ENCODE results near the gene ALDH1L2.
"Not testable (repeated sequence)": the region's sequence is repeated elsewhere in the genome, so short reads cannot be mapped to it uniquely, and the experiment has no call there.

The ALDH1L2 gene

DNA sequence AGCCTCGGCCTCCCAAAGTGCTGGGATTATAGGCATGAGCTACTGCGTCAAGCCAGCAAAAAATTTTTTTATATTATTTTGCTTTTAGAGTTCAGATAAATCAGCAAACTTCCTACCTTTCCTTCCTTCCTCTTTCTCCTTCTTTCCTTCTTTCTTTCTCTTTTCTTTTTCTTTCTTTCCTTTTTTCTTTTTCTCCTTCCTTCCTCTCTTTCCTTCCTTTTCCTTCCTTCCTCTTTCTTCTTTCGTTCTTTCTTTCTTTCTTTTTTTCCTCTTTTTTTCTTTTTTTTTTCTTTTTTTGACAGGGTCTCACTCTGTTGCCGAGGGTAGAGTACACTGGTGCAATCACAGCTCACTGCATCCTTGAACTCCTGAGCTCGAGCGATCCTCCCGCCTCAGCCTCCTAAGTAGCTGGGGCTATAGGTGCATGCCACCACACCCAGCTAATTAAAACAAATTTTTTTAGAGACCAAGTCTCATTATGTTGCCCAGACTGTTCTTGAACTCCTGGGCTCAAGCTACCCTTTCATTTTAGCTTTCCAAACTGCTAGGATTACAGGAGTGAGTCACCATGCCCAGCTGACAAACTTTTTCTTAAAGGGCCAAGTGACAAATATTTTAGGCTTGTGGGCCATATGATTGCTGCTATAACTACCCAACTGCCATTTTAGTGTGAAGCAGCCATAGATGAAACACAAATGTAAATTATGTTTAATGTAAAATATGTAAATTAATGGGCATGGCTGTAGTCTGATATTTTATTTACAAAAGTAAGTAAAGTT lies 16.1 kb upstream of the ALDH1L2 start:
- TF ChIP-seq, protein P1, sequence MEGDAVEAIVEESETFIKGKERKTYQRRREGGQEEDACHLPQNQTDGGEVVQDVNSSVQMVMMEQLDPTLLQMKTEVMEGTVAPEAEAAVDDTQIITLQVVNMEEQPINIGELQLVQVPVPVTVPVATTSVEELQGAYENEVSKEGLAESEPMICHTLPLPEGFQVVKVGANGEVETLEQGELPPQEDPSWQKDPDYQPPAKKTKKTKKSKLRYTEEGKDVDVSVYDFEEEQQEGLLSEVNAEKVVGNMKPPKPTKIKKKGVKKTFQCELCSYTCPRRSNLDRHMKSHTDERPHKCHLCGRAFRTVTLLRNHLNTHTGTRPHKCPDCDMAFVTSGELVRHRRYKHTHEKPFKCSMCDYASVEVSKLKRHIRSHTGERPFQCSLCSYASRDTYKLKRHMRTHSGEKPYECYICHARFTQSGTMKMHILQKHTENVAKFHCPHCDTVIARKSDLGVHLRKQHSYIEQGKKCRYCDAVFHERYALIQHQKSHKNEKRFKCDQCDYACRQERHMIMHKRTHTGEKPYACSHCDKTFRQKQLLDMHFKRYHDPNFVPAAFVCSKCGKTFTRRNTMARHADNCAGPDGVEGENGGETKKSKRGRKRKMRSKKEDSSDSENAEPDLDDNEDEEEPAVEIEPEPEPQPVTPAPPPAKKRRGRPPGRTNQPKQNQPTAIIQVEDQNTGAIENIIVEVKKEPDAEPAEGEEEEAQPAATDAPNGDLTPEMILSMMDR (IDR thresholded peaks at IDR 0.05; ENCODE audit: insufficient read depth, missing control alignments), result no peak
- FAIRE-seq, result no peak
- no peak for DNase-seq (ENCODE audit: insufficient read length, low spot score)

DNA sequence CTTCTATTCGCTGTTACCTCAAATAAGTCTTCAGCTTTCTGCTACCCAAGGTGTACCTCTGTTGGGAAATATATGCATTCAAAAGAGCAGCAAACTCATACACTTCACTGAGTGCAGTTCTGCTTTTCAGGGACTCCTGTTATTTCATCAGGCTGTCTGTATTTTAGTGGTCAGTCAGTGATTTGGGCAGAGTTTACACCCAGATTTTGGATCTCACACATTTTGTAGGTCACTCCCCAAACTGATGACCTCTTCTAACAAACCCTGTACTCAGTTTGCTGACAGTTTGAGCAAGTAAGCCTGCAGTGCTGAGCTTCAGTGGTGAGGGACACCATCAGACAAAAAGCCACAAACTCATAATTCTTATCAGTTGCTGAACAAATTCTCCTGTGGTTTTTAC lies 15.1 kb upstream of the ALDH1L2 start:
- FAIRE-seq, result no peak
- TF ChIP-seq, protein P1 (IDR thresholded peaks at IDR 0.05; ENCODE audit: insufficient read depth, missing control alignments), result no peak
- DNase-seq (ENCODE audit: insufficient read length, low spot score), result no peak

DNA sequence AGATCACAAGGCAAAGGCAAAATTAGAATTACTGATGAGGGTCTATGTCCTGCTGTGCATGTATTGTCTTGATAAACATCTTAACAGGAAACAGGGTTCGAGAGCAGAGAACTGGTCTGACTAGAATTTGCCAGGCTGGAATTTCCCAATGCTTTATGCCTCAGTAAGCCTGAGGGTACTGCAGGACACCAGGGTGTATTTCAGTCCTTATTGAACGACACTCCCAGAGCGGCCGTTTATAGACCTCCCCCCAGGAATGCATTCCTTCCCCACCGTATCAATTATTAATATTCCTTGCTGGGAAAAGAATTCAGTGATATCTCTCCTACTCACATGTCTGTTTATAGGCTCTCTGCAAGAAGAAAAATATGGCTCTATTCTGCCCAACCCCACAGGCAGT lies 11.1 kb upstream of the ALDH1L2 start:
- not testable (repeated sequence) for DNase-seq (ENCODE audit: insufficient read length, low spot score); FAIRE-seq

DNA sequence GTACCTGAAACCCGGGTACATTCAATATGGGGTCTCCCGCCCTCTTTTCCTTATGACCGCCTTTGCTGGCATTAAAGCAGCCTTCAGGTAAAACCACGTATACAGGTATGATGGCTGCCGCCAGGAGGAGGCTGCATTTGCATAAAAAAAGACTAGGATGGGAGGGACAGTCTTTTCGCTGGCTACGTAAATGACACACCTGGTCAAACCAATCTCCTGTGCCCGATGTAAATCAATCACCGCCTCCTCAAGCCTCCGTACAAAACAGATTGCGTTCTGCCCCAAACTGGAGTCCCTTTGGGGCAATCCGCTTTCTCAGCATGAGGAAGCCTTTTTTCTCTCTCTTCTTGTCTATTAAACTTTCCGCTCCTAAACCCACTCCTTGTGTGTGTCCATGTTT lies 8.1 kb upstream of the ALDH1L2 start:
- TF ChIP-seq, protein P1 (IDR thresholded peaks at IDR 0.05; ENCODE audit: insufficient read depth, missing control alignments), result no peak
- DNase-seq (ENCODE audit: insufficient read length, low spot score) (no peak), FAIRE-seq (no peak)

DNA sequence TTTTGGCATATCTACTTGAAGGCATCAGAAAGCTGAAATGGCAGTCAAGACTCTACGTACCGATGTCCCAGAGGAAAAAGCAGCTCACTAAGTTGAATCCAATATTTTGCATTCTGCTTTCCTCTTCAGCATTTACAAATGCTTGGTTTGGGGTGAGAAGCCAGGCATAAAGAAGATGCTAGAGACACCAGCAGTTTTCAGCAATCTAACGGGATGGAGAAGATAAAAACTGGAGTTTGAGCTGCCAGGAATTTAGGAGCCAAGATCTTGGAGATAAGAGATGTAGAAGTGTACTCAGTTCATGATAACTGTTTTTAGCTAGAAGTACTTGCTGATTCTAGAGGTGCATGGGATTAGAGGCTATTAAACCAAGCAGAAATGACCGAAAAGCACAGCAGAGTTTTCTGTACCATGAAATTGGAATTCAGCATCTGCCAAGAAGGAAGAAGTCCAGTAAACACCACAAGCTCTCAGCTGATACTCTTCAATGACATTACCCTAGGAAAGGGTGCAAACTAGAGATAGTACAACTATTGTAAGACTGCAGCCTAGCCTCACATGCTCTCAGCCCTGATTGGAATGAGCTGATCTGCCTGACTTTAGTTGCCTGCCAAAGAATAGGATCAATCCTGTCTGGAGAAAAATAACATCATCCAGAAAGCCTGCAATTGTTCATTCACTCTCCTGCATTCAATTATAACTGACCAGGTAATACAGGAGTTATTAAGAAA lies 7.4 kb upstream of the ALDH1L2 start:
- TF ChIP-seq, protein P1 (IDR thresholded peaks at IDR 0.05; ENCODE audit: insufficient read depth, missing control alignments), result no peak
- FAIRE-seq (no peak), DNase-seq (ENCODE audit: insufficient read length, low spot score) (no peak)

DNA sequence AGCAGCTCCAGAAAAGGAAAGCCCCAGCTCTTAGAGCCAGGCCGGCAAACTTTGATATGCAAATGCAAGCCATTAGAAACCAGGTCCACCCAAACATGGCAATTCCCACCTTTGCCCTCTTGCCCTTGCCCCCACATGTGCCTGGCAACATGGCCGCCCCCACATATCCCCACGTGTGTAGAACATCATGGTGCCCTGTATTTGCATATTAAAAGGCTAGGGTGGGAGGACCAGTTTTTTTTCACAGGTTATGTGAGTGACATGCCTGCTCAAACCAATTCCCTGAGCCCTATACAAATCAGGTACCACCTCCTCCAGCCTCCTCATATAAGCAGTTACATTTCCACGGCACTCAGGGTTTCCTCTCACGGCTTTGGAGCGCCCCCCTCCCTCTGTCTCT lies 6.1 kb upstream of the ALDH1L2 start:
- FAIRE-seq (no peak), DNase-seq (ENCODE audit: insufficient read length, low spot score) (no peak)
- TF ChIP-seq, protein P1 (IDR thresholded peaks at IDR 0.05; ENCODE audit: insufficient read depth, missing control alignments), result no peak

DNA sequence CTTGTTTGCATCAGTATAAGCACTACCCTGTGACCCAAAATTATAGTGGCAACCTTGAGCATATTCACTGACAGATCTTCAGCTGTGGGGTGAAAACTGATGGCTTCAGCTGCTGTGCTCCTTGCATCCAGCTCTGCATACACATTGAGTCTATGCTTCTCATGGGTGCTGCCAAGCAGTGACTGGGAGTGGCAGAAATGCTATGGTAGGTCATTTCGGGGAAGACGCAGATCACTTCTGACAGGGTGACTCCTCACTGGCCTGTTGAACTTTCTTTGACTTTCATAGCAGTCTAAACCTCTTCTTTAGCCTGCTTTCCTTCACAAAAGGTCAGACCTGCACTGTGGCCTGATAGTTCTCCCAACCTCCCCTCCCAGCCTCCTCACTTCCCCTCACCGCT lies 5.6 kb upstream of the ALDH1L2 start:
- no peak for DNase-seq (ENCODE audit: insufficient read length, low spot score)
- TF ChIP-seq, protein P1 (IDR thresholded peaks at IDR 0.05; ENCODE audit: insufficient read depth, missing control alignments), result no peak
- no peak for FAIRE-seq

Measured in D721Med (cell line).